HL-60/S4 treated with retinoic acid at 250 ng/mL for 4 days and 3 days (cell line): Measurements from ENCODE around the gene ADIRF.
"Not testable (repeated sequence)": the region's sequence is repeated elsewhere in the genome, so short reads cannot be mapped to it uniquely, and the experiment has no call there.

Source experiments
- in situ Hi-C: fragments of 300-500 bp; cut with MboI; formaldehyde crosslinking; loops from 2 replicates; pipeline ENCODE4 v1.7.0; 2022; ENCODE audit warnings: low sequenced_read_pairs

ADIRF gene

GRCh38 chr10:86968271-86968993, at the start of gene ADIRF:
Gene ADIRF (plus strand): TSS chr10:86968482. CDS start chr10:86968545, 63 bp downstream.
- in situ Hi-C loops: no loop called here

- in situ Hi-C loops: no loop called here
Observed at GRCh38 chr10:86922553-86922961, 45.7 kb upstream of the ADIRF start.

GRCh38 chr10:86929468-86930380, 38.6 kb upstream of the ADIRF start:
- in situ Hi-C loops: no loop called here

- in situ Hi-C loops: no loop called here
Observed at GRCh38 chr10:86931872-86932271, 36.4 kb upstream of the ADIRF start.

- in situ Hi-C loops: no loop called here
Observed at GRCh38 chr10:86932674-86933073, 35.6 kb upstream of the ADIRF start.

- in situ Hi-C loops: not testable (repeated sequence)
Observed at GRCh38 chr10:86934162-86934711, 34.0 kb upstream of the ADIRF start.

- in situ Hi-C loops: no loop called here
Observed at GRCh38 chr10:86936661-86937501, 31.4 kb upstream of the ADIRF start.

GRCh38 chr10:86937502-86938154, 30.7 kb upstream of the ADIRF start:
- in situ Hi-C loops: no loop called here

GRCh38 chr10:86938260-86938659, 30.0 kb upstream of the ADIRF start:
- in situ Hi-C loops: no loop called here

- in situ Hi-C loops: not testable (repeated sequence)
Observed at GRCh38 chr10:86940076-86940475, 28.2 kb upstream of the ADIRF start.

GRCh38 chr10:86940677-86941076, 27.6 kb upstream of the ADIRF start:
- in situ Hi-C loops: no loop called here

- in situ Hi-C loops: no loop called here
Observed at GRCh38 chr10:86941426-86941825, 26.9 kb upstream of the ADIRF start.

GRCh38 chr10:86941991-86942421, 26.3 kb upstream of the ADIRF start:
- in situ Hi-C loops: no loop called here

GRCh38 chr10:86942441-86943315, 25.6 kb upstream of the ADIRF start:
- in situ Hi-C loops: no loop called here

GRCh38 chr10:86943316-86944030, 24.8 kb upstream of the ADIRF start:
- in situ Hi-C loops: no loop called here

- in situ Hi-C loops: no loop called here
Observed at GRCh38 chr10:86944031-86944419, 24.3 kb upstream of the ADIRF start.

- in situ Hi-C loops: no loop called here
Observed at GRCh38 chr10:86944471-86944870, 23.8 kb upstream of the ADIRF start.

- in situ Hi-C loops: no loop called here
Observed at GRCh38 chr10:86944907-86945306, 23.4 kb upstream of the ADIRF start.
